Kidney tubule cell (primary cell): Measurements from ENCODE around the gene CYP26B1.
A peak's percentile ranks its signal among the peaks of the same experiment; 100 is the strongest.

Experiments used
- DNase-seq: peaks from one replicate; pipeline ENCODE4 v3.0.0-alpha.2; 2018; ENCODE audit warnings: low spot score

Gene CYP26B1

DNA sequence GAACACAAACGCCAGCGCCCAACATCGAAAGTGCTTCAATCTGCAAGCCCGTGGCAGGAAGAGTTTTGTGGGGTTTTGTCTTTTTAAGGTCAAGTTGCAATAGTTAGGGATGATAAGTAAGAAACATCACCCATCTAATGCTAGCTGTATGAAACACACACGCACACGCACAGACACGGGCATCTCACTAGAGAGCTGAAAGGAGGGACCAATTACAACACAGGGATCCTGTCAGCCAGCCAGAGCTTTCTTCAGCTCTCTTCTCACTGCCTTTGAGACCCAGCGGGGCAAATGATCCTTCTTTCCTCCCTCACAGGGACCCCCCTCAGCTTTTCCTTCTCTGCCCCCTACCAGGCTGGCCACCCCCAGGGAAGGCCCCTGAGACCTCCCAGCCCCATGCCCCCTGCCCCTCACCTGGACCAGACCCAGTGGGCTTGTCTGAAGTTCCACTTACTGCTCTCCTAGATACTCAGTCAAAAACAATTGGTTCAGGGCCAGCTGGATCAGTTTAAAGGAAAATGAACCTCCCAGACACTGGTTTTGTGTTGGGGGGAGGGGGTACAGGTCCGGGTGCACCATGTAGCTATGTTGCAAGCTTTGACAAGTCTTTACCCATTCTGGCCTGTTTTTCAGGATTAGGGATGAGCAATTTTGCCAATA is 17.9 kb downstream of the CYP26B1 start:
- no peak for DNase-seq

DNA sequence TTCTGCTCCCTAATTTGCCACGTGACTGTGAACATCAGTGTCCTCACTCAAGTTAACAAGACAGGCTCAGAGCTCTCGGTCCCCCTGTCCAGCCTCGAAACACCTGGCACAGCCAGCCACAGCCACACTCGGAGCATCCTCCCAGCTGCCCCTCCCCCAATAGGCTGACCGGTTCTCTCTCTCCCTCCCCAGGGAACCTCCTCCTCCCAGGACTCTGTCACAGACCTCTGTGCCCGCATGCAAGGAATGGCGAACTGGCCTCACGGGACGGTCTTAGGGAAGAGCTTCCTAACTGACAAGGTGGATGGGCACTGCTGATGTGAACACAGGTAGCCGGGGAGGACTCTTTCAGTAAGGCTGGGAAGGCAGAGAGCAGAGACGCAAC is 18.8 kb downstream of the CYP26B1 start:
- no peak for DNase-seq

DNA sequence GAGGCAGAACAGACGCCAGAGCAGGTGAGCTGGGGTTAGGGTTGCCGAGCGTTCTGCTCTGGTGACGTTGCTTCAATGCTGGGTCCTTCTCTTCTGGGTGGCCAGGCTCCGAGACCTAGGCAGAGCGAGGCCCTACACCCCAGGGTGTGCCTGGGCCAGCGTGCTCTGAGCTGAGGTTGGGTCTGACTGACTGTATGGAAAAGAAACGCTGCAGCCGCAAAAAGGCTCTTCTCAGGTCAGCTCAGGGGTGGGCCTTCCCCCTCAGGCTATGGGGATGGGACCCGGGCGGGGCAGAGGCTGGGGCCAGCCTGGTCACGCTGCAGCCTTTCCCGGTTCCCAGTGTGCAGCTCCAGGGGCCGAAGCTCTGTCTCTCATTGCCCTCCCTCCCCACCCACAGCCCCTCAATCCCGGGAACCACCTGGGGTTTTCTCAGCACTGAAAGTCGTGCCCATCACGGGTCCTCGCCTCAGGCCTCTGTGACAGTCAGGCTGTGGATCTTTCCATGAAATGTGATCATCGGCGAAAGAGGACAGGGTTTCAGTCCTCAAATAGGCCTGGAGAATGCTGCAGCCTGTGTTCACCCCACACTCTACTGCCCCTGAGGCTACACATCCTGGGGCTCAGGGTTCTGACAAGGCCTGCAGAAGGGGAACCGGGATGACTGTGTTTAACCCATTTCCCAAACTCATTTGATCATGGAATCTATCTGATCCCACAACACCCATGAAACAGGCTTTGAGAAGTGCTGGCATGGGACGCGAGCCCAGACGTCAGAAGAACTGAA is 19.4 kb downstream of the CYP26B1 start:
- DNase-seq = no peak

DNA sequence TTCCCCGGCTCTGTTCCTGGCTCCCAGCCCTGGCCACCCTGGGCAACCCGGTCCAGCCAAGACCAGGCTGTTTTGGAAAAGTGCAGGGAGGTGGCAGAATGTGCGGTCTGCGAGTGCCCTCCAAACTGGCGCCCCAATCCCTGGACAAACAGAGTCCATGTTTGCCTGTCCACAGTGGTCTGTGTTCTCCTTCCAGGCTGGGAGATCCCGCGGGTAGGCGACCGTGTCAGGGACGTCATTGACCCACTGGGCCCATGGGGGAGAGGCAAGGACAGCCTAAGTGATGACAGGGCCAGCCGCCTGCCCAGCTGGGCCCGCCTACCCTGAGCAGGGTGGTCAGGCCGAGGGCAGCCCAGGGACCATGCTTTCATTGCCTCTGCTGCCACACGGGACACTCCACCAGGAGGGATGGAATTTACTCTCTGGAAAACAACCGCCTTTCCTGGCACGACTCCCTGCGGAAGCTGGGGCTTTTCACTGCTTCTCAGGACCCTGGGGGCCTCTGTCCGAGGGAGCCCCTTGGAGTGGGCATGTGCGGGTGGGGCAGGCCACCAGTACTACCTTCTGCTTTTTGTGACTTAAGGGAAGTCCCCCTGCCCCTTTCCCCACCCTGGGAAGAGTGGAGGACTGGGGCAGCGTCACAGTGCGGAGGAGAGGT is 20.1 kb downstream of the CYP26B1 start:
- DNase-seq = no peak

DNA sequence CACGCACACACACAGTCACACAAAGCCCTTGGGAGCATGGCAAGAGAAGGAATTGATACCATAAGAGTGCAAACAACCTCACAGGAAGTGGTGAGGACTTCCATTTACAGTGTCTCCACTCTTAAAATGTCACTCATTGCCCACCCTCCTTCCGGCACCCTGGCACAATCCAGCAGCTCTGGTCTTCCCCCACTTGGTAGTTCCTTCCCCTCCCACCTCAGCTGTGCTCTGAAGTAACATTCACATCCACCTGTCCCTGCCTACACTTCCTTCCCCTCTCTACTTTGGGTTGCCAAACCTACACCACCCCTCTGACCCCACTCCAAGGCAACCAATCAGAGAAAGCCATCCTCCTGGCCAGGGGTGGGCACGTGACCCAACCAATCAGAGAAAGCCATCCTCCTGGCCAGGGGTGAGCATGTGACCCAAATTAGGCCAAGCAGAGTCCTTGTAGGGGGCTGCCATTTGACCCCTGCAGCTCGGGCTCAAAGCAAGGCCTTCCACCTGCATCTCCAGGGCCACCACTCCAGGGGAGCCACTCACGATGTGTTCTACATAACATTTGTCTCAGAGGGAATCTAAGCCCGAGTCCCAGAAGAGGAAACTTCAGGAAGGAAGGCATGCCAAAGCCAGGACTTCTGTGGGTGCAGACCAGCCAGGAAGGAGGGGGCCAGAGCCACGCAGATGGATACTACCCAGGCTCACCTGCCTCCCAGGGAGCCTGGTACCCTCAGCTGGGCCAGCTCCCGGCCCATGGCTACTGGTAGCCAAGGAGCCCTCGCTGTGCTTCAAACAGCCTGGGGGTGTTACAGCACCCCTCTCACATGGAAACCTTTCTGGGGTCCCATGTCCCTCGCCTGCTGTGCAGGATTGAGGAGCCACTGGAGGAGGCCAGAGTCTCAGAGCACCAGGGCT is 21.2 kb downstream of the CYP26B1 start:
- DNase-seq = no peak

DNA sequence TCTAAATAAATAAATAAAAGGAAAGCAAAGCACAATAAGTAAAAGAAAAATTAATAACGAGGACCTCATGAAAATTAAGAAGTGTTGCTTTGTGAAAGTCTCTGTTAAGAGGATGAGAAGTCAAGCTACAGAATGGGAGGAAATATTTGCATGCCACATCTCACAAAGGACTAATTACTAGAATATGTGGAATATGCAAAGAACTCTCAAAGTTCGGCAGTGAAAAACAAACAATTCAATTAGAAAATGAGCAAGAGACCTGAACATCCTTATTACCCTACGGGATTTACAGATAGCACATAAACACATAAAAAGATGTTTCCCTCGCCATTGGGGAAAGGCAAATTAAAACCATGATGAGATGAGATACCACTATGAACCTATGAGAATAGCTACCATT is 23.3 kb downstream of the CYP26B1 start:
- no peak for DNase-seq

DNA sequence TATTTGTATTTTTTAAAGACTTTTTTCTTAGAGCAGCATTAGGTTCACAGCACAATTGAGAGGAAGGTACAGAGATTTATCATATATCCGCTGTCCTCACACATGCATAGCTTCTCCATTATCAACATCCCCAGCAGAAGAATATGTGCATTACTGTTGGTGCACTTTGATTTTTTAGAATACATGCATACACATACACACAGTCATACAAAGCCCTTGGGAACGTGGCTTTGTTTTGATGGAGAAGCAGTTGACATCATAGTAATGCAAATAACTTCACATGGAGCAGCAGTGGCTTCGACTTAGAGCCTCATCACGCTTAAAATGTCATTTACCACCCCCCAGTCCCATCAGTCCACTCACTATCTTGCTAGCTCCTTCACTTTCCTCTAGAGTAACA is 26.5 kb downstream of the CYP26B1 start:
- no peak for DNase-seq

DNA sequence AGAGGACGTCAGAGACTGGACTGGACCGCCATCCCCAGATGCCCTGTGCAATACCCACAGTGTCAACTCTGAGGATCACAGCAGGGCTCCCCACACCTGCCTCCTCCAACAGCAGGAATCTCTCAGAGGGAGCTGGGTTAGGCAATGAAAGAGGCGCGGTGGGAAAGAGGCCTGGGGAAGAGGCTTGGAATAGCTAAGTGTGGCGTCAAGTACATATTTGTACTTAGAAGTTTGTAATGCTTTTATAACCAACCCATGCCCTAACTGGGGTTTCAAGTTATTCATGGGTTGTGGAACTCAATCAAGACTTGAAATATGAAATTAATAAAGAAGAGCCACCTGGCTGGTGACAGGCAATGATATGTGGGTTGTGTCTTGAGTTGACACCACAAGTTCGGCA is 28.7 kb downstream of the CYP26B1 start:
- no peak for DNase-seq

DNA sequence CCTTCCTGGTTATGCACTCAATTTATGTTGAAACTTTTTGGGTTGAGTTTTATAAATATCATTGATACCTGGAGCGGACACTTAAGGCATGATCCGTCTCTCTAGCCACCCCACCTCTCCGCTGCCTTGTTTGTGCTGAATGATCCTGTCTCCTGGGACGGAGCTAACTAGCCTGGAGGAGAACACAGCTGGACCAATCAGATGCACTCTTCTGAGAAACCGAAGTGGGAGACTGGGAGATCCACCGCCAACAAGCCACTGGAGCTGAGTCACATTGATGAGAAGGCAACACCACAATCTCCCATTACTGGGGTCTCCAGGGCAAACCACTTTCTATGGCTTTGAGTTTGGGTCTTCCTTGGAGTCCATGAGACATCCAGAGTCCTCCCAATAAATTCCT is 29.3 kb downstream of the CYP26B1 start:
- no peak for DNase-seq

DNA sequence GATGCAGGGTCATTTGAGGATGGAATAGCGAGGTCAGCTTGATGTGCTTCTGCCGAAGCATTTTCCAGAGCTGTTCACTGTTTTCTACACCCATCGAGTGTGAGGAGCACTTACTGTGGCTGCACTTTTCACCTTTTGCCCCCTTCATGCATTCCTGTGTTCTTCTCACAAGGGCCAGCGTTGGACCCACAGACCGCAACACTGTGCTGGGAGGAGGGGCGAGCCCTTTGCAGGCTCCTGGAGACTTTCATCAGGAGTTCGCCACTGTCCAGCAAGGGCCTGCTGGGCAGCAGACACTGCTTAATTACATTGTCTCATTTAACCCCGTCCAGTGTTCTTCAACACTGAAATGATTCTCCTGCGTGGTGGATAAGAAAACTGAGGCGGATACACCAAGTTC is 29.9 kb downstream of the CYP26B1 start:
- DNase-seq = no peak

DNA sequence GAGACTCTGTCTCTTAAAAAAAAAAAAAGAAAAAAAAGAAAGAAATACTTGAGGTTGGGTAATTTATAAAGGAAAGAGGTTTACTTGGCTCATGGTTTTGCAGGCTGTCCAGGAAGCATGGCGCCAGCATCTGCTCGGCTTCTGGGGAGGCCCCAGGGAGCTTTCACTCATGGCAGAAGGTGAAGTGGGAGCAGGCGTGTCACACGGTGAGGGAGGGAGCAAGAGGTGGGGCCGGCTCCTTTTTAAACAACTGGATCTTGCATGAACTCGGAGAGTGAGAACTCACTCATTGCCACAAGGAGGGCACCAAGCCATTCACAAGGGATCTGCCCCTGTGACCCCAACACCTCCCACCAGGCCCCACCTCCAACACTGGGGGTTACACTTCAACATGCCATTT is 30.6 kb downstream of the CYP26B1 start:
- no peak for DNase-seq

DNA sequence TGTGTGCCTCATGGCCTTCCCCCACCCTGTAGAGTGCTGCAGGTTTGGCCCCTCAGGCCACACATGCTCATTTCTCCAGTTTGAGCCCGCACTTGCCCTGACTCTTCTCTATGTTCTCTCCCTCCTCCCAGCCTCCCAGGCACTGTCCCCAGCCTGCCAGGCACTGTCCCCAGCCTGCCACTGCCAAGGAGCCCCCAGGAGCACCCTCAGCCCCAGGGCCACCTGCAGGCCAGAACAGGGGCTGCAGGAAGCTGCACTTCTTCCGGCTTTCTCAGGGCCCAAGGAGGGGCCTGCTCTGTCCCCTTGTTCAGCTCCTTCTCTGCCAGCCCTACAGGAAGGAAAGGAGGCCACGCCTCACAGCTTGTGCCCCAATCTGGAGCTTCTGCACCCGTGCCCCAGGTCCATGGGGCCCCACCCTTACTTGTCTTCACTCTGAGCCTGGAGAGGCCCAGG is 31.6 kb downstream of the CYP26B1 start:
- DNase-seq = peak; percentile 20

DNA sequence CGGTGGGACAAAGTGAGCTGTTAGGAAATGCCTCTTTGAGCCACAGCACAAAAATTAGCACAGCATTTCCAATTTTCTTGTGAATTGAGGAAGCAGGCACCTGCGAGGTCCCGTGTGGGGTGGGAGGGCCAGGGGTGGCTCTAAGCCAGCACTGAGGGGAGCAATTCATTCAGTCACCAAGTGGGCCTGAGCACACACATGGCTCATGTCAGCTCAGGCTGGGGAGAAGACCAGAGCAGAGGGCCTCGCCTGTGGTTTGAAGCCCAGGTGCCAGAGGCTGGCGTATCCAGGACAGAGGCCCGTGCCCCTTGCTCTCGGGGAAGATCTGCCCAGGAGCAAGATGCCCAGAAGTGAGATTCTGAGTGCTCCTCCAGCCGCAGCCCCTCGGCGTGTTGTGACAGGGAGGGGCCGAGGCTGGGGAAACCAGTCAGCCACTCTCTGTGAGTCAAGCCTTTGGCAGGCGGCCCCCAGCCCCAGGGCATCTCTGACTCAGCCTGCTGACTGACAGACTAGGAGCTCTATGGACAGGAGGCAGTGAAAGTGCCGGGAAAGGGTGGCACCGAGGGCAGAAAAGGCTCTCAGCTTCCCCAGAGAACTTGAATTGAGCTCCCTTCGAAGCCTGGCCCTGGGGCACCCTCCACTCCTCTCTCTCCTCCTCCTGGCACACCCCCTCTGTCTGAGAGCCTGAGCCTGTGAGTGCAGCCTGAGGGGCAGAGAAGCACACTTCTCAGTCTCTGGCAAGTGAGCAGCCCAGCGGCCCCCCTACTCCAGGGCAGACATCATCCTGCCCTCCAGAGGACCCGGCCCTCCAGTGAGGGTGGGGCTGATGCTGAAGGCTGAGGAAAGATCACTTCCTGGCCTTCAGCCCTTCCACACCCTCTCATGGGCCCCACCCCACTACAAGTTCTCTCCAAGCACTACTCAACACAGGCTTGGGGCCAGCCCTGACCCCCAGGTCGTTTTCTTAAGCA is 32.3 kb downstream of the CYP26B1 start:
- peak; percentile 83 for DNase-seq

DNA sequence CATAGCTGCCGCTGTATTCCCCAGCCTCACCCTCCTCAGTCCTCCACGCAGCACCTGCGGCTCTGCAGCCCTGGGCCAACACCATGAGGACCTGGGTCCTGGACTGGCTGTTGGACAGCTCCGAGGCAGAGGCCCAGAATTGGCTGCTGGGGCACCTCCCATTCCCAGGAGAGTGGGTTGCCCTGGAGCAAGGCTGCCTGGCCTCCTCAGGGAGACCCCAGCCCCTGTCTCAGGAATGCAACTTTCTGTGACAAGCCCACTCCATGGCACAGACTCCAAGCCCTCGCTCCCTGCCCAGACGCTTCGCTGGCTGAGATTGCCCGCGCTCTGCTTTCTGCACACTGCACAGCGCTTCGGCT is 33.0 kb downstream of the CYP26B1 start:
- no peak for DNase-seq

DNA sequence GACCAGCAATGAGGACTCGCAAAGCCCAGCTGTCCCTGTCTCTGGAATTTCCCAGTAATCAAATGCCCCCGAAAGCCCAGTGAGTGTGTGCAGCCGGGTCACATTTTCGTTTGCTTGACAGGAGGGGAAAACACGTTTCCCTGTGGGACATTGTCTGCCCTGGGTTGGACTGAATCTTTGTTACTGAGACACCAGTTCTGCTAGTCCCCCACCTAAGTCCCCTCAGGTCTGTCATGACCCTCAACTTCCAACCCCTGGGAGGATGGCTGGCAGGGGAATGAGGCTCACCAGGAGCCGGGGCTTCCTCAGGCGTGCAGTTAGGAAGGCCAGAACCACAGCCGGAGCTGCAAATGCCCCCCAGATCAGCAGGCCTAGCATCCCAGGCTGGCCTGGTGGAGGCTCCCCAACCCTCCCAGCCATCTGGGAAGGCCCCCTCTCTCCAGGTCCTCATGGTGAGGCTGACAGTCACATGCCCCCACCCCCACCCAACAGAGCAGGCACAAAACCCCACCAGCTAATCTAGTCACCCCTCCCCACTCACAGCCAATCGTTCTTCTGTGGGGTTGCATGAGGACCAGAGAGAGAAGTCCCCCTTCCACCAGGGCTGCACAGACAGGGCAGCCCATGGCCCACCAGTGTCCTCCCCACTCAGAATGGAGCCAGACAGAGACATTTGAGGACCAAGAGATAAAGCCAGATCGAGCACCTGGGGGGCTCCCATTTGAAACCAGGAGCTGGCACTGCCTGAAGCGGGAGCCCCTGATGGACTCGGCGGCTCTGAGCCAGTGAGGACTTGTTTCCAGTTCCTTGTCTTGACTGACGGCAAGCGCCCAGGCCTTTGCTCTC is 33.6 kb downstream of the CYP26B1 start:
- DNase-seq = no peak

DNA sequence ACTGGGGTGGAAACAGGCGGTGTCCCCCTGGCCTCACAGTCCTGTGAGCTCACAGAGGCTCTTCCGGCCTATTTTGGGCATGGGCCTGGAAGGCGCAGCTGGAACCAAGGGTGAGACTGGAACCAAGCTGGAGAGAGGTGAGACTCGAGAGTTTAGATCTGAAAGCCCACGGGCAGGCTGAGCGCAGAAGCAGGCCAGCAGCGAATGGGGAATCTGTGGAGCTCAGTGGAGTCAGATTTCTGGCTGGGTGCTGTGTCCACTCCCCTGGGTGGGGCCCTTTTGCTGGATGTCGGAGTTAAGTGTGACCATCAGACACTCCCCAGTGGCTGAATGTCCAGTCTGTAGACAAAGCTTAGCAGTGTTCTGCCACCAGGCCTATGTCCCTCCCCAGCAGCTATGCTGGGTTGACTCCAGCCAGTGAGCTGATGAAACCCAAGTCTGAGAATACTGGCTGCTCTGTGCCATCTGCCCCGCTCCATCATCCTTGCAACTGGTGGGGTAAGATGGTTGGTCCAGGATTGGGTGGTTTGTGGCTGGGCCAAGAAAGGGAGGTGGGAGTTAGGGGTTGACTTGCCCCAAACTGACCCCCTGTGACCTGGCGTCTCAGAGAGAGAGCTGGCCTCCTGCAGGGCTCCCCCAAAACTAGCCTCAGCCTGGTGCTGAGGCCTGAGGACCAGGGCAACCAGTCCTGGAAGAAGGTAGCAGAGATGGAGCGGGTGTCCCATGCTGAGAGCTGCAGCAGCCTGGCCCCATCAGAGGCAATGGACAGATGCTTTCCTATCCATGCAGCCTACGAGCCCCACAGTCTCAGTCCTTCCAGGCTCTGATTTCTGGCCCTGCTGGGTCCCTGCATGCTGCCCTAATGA is 34.4 kb downstream of the CYP26B1 start:
- no peak for DNase-seq

DNA sequence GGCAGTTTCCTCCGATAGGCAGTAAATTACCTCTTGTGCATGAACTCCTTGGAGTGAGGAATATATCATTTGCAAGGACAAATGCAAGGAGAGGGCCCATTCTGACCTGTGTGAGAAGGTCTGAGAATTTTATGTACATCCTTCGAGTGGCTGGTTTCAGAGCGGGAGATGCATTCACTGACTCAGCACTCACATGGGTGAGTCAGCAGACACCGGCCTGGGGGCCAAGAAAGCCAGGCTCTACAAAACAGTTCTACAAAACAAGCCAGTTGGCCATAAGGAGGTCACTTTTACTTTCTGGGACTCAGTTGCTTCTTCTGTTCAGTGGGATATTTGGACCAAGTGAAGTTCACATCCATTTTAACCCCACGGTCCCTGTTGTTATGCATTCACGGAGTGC is 35.3 kb downstream of the CYP26B1 start:
- DNase-seq = peak; percentile 35

DNA sequence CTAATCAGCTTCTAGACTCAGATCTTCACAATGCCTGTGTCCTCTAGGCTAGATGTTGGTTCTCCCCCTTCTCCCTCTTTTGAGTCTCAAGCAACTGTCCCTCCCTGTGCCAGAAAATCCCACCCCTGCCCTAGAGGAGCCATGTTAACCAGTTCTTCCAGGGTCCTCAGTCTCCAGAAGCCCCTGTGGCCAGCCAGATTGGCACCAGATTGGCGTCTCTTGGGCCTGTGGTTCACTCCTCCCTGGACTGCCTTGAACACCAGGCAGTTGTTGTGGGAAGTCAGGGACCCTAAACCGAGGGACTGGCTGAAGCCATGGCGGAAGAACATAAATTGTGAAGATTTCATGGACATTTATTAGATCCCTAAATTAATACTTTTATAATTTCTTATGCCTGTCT is 36.6 kb downstream of the CYP26B1 start:
- no peak for DNase-seq

DNA sequence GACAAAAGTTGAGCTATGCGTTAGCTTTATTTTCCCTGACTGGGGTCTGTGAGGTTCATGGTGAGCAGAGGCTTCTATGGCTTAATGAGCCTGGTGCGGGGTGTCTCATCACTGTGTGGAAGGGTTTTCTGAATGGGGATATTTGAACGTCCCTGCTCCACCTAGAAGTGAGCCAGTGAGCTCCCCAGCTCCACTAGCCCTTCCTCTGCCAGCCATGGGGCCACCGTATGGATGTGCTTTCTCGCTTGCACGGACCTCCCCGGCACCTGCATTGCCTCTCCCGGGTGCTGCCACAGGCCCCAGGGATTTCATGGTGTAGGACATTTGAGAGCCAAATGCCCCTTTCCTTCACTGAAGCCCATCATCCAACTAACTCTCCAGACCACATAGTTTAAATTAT is 37.8 kb downstream of the CYP26B1 start:
- DNase-seq = no peak
